Measurements from ENCODE around the gene NAA60. TPM values are rescaled to one million over a fixed set of nuclear protein-coding genes. Genes with fewer than 3 reads are reported as not detected.

The NAA60 gene
- total and polyA plus RNA-seq, 4 donors, result 16.6 to 57.7 (median 48.5) TPM

GRCh38 chr16:3518292-3518985 lies 75.0 kb downstream of the NAA60 start:
- Histone ChIP-seq H3K9me3 (ENCODE audit: control insufficient read depth in 4 of 4, insufficient read depth in 3 of 4, low read length in 3 of 4) (no peaks in the 10 kb centered on the region), H3K27ac (ENCODE audit: low read depth in 1 of 2, low read length in 1 of 2) (no peak overlapping the region), H3K4me3 (no peak overlapping the region), H3K27me3 (ENCODE audit: control insufficient read depth in 3 of 3, insufficient read depth in 3 of 3, low read length in 2 of 3) (no peaks in the 10 kb centered on the region), H3K36me3 (ENCODE audit: control insufficient read depth in 4 of 4, insufficient read depth in 4 of 4, low read length in 4 of 4) (peaks cover 23 to 52% (median 43%) of the 10 kb centered on the region in 4 donors), H3K4me1 (ENCODE audit: control insufficient read depth in 5 of 5, insufficient read depth in 5 of 5, low read length in 5 of 5) (no peaks in the 10 kb centered on the region), H3K9ac (ENCODE audit: insufficient read depth in 1 of 2, low read length in 2 of 2) (no peak overlapping the region)
- 89 to 95% methylated on average over 6 of the region's 6 CpGs for WGBS, 2 donors
- TF ChIP-seq CTCF (IDR thresholded peaks at IDR 0.05; ENCODE audit: control extremely low read depth, extremely low read depth), result no peak
- DNase-seq, result no peak
- no peak for ATAC-seq (ENCODE audit: insufficient read depth, low FRiP score)

- no peak for DNase-seq
- WGBS, 2 donors, result 93 to 96% methylated on average over 6 to 8 of the region's 8 CpGs
- Histone ChIP-seq H3K9ac (ENCODE audit: insufficient read depth in 1 of 2, low read length in 2 of 2) (no peak overlapping the region), H3K4me3 (no peak overlapping the region), H3K27ac (ENCODE audit: low read depth in 1 of 2, low read length in 1 of 2) (no peak overlapping the region), H3K9me3 (ENCODE audit: control insufficient read depth in 4 of 4, insufficient read depth in 3 of 4, low read length in 3 of 4) (no peaks in the 10 kb centered on the region), H3K4me1 (ENCODE audit: control insufficient read depth in 5 of 5, insufficient read depth in 5 of 5, low read length in 5 of 5) (no peaks in the 10 kb centered on the region), H3K36me3 (ENCODE audit: control insufficient read depth in 4 of 4, insufficient read depth in 4 of 4, low read length in 4 of 4) (peaks cover 20 to 50% (median 45%) of the 10 kb centered on the region in 4 donors), H3K27me3 (ENCODE audit: control insufficient read depth in 3 of 3, insufficient read depth in 3 of 3, low read length in 2 of 3) (no peaks in the 10 kb centered on the region)
- no peak for ATAC-seq (ENCODE audit: insufficient read depth, low FRiP score)
- no peak for TF ChIP-seq CTCF (IDR thresholded peaks at IDR 0.05; ENCODE audit: control extremely low read depth, extremely low read depth)
Observed at GRCh38 chr16:3518986-3519348, 75.5 kb downstream of the NAA60 start.

- Histone ChIP-seq H3K4me3 (no peak overlapping the region), H3K9me3 (ENCODE audit: control insufficient read depth in 4 of 4, insufficient read depth in 3 of 4, low read length in 3 of 4) (no peaks in the 10 kb centered on the region), H3K27ac (ENCODE audit: low read depth in 1 of 2, low read length in 1 of 2) (no peak overlapping the region), H3K9ac (ENCODE audit: insufficient read depth in 1 of 2, low read length in 2 of 2) (no peak overlapping the region), H3K4me1 (ENCODE audit: control insufficient read depth in 5 of 5, insufficient read depth in 5 of 5, low read length in 5 of 5) (no peaks in the 10 kb centered on the region), H3K27me3 (ENCODE audit: control insufficient read depth in 3 of 3, insufficient read depth in 3 of 3, low read length in 2 of 3) (no peaks in the 10 kb centered on the region), H3K36me3 (ENCODE audit: control insufficient read depth in 4 of 4, insufficient read depth in 4 of 4, low read length in 4 of 4) (peaks cover 17 to 47% (median 43%) of the 10 kb centered on the region in 4 donors)
- WGBS, 2 donors, result 97% methylated on average over 2 of the region's 2 CpGs
- no peak for TF ChIP-seq CTCF (IDR thresholded peaks at IDR 0.05; ENCODE audit: control extremely low read depth, extremely low read depth)
- DNase-seq (no peak), ATAC-seq (ENCODE audit: insufficient read depth, low FRiP score) (no peak)
Observed at GRCh38 chr16:3519581-3519980, 76.1 kb downstream of the NAA60 start.

- no peak for ATAC-seq (ENCODE audit: insufficient read depth, low FRiP score)
- no peaks in the 10 kb centered on the region for H3K27me3 ChIP-seq (ENCODE audit: control insufficient read depth in 3 of 3, insufficient read depth in 3 of 3, low read length in 2 of 3)
- H3K27ac ChIP-seq (ENCODE audit: low read depth in 1 of 2, low read length in 1 of 2), result no peak overlapping the region
- no peak overlapping the region for H3K9ac ChIP-seq (ENCODE audit: insufficient read depth in 1 of 2, low read length in 2 of 2)
- H3K4me1 ChIP-seq (ENCODE audit: control insufficient read depth in 5 of 5, insufficient read depth in 5 of 5, low read length in 5 of 5), result no peaks in the 10 kb centered on the region
- H3K4me3 ChIP-seq, result no peak overlapping the region
- peaks cover 17 to 48% (median 45%) of the 10 kb centered on the region in 4 donors for H3K36me3 ChIP-seq (ENCODE audit: control insufficient read depth in 4 of 4, insufficient read depth in 4 of 4, low read length in 4 of 4)
- DNase-seq, result no peak
- 89 to 91% methylated on average over 4 of the region's 4 CpGs for WGBS, 2 donors
- H3K9me3 ChIP-seq (ENCODE audit: control insufficient read depth in 4 of 4, insufficient read depth in 3 of 4, low read length in 3 of 4), result no peaks in the 10 kb centered on the region
- no peak for TF ChIP-seq CTCF (IDR thresholded peaks at IDR 0.05; ENCODE audit: control extremely low read depth, extremely low read depth)
Observed at GRCh38 chr16:3520413-3520812, 76.9 kb downstream of the NAA60 start.

All from lung (tissue), 12 donors.